HG03469 (cell line): Measurements from ENCODE around the gene ZXDC.

Source experiments
- ATAC-seq: cut with Tn5 transposase; IDR thresholded peaks from one replicate; pipeline ENCODE4 v1.9.1; 2021; ENCODE audit warnings: mild to moderate bottlenecking, moderate library complexity, moderate number of reproducible peaks; ENCODE audit not compliant: unreplicated experiment

ZXDC gene

GRCh38 chr3:126454437-126455198, 21.1 kb downstream of the ZXDC start:
- ATAC-seq: no peak

GRCh38 chr3:126454025-126454424, 21.7 kb downstream of the ZXDC start:
- ATAC-seq: no peak

GRCh38 chr3:126452213-126452612, 23.5 kb downstream of the ZXDC start:
- no peak for ATAC-seq

- no peak for ATAC-seq
Measured at GRCh38 chr3:126451511-126451910, 24.2 kb downstream of the ZXDC start.

GRCh38 chr3:126450744-126451143, 24.9 kb downstream of the ZXDC start:
- ATAC-seq: no peak

- ATAC-seq: no peak
Measured at GRCh38 chr3:126450219-126450618, 25.5 kb downstream of the ZXDC start.

- ATAC-seq: no peak
Measured at GRCh38 chr3:126449621-126450051, 26.1 kb downstream of the ZXDC start.

- no peak for ATAC-seq
Measured at GRCh38 chr3:126448893-126449180, 26.9 kb downstream of the ZXDC start.

- ATAC-seq: no peak
Measured at GRCh38 chr3:126448136-126448892, 27.4 kb downstream of the ZXDC start.

GRCh38 chr3:126447456-126448106, 28.1 kb downstream of the ZXDC start:
- ATAC-seq: no peak

- no peak for ATAC-seq
Measured at GRCh38 chr3:126446791-126447190, 28.9 kb downstream of the ZXDC start.

GRCh38 chr3:126446301-126446700, 29.4 kb downstream of the ZXDC start:
- ATAC-seq: no peak

- ATAC-seq: no peak
Measured at GRCh38 chr3:126445506-126445905, 30.2 kb downstream of the ZXDC start.

GRCh38 chr3:126442856-126443242, 32.8 kb downstream of the ZXDC start:
- ATAC-seq: no peak

GRCh38 chr3:126442094-126442855, 33.4 kb downstream of the ZXDC start:
- no peak for ATAC-seq

- no peak for ATAC-seq
Measured at GRCh38 chr3:126441256-126441880, 34.3 kb downstream of the ZXDC start.

- no peak for ATAC-seq
Measured at GRCh38 chr3:126440709-126440995, 35.0 kb downstream of the ZXDC start.

- no peak for ATAC-seq
Measured at GRCh38 chr3:126439968-126440708, 35.6 kb downstream of the ZXDC start.

- no peak for ATAC-seq
Measured at GRCh38 chr3:126439346-126439967, 36.2 kb downstream of the ZXDC start.

- no peak for ATAC-seq
Measured at GRCh38 chr3:126438746-126439145, 36.9 kb downstream of the ZXDC start.
